Stimulated activated CD4-positive, alpha-beta T cell treated with anti-CD3 and anti-CD28 coated beads, Interleukin-1b, Interleukin-23, amount 100 ng/mL, for 24 hours (primary cell): ENCODE measurements around the gene GRK3.
"Not testable (repeated sequence)": the region's sequence is repeated elsewhere in the genome, so short reads cannot be mapped to it uniquely, and the experiment has no call there.

ENCODE experiments used
- DNase-seq, 4 experiments: peaks; one replicate each; pipeline ENCODE4 v3.0.0-alpha.2; 2020; ENCODE audit warnings: low read depth in 4 of 4, low spot score in 1 of 4

GRK3 gene

DNA sequence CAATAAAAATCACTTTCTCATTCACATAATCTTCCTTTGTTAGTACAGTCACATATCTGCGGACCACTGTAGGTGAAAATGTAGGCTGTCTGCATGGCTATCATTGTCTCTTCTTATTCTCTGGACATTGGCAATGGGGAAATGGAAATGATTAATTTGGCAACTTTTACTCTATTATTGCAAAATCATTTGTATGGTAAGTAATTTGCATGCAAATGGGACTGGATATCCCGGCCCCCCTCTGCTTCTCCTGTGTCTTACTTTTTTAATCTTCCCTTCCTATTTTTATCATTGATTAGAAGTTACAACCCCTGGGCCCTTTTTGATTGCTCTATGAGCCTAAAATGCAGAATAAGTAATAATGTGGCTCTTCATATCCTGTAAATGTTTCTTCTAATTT lies 6.0 kb downstream of the GRK3 start:
- DNase-seq, result no peak

GRCh38 chr22:25571969-25572707 lies 7.7 kb downstream of the GRK3 start:
- not testable (repeated sequence) for DNase-seq

DNA sequence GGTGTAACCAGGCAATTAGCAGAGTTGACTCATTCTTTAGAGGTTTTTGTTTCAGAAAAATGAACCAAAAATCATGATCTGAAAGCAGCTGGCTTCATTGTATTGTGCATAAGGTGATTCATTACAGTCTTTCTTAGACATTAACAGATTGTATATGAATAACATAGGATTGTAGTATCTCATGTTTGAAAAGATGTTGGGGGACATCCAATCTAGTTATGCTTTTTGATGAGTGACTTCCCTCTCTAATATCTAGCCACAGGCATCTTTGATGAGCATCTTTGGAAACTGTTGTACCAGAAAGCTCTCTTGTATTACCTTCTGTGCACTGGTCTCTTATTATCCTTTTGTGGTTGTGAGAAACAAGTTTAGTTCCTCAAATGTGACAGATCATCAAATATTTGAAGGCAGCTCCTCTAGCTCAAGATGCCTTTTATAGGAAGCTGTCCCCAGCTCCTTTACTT lies 8.3 kb downstream of the GRK3 start:
- no peak for DNase-seq

GRCh38 chr22:25573841-25574240 lies 9.4 kb downstream of the GRK3 start:
- no peak for DNase-seq

DNA sequence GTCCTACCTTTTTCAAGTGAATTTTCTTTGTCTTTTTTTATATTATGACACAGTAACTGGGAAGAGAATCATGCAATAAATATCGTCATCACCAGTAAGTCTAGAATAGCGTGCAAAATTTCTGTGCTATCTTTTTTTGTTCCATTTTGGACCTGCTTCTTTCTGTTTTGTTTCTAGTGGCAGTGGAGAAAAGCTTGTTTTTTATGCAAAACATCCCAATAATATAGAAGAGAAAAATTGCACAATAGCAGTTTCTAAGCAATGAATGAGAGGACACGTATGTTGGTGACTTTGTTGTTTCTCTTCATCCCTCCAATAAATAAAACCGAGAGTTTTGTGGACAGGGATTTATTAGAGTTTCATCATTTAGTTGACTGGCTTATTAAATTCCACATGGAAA lies 10.3 kb downstream of the GRK3 start:
- no peak for DNase-seq

- not testable (repeated sequence) for DNase-seq
These were observed 11.4 kb downstream of the GRK3 start for GRCh38 chr22:25575674-25576392.

DNA sequence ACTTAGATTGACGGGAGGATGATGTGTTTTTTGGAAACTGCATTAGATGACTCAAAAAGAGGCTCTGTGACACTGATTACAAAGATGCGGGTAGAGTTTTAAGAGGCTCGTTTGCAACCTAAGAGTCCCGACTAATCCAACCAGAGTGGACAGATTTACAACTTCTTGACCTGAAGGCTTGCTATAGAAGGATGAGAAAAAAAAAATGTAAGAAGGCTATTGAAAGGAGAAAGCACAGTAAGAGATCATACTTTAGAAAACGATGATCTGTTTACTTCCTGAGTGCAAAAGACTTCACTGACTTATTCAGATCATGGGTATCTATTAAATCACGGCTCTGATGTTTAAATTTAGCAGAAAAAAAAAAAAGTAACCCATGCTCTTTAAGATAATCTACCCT lies 17.0 kb downstream of the GRK3 start:
- DNase-seq, result not testable (repeated sequence)

- DNase-seq, result no peak
These were observed 18.5 kb downstream of the GRK3 start for GRCh38 chr22:25582946-25583345.

- not testable (repeated sequence) for DNase-seq
These were observed 20.5 kb downstream of the GRK3 start for GRCh38 chr22:25584993-25585392.

DNA sequence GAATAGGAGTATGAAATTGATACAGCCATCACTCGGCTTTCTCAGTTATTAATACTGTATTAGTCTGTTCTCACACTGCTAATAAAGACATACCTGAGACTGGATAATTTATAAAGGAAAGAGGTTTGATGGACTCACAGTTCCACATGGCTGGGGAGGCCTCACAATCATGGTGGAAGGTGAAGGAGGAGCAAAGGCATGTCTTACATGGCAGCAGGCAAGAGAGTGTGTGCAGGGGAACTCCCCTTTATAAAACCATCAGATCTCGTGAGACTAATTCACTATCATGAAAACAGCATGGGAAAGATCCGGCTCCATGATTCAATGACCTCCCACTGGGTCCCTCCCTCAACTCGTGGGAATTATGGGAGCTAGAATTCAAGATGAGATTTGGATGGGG lies 25.2 kb downstream of the GRK3 start:
- not testable (repeated sequence) for DNase-seq

- DNase-seq, result not testable (repeated sequence)
These were observed 28.8 kb downstream of the GRK3 start for GRCh38 chr22:25593323-25593722.

GRCh38 chr22:25598609-25599008 lies 34.1 kb downstream of the GRK3 start:
- no peak for DNase-seq

DNA sequence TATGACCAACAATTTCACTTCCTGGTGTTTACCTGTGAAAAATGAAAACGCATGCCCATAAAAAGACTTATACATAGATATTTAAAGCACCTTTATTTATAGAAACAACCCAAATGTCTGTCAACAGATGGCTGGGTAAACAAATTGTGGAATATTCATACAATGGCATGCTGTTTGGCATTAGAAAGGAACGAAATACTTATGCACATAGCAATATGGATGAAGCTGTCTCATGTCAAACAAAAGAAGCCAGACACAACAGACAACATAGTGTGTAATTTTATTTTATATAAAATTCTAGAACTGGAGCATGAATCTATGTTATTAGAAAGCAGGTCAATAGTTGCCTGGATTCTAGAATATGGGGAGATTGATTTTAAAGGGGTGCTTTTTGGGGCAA lies 38.0 kb downstream of the GRK3 start:
- no peak for DNase-seq

DNA sequence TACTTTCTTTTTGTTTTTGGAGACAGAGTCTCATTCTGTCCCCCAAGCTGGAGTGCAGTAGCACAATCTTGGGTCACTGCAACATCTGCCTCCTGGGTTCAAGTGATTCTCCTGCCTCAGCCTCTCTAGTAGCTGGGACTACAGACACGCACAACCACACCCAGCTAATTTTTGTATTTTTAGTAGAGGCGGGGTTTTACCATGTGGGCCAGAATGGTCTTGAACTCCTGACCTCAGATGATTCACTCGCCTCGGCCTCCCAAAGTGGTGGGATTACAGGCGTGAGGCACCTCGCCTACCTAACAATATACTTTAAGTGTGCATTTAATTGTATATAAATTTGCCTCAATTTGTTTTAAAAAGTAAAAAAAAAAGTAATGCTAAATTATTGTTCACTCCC lies 38.4 kb downstream of the GRK3 start:
- DNase-seq, result no peak

GRCh38 chr22:25605146-25605545 lies 40.7 kb downstream of the GRK3 start:
- DNase-seq, result not testable (repeated sequence)

DNA sequence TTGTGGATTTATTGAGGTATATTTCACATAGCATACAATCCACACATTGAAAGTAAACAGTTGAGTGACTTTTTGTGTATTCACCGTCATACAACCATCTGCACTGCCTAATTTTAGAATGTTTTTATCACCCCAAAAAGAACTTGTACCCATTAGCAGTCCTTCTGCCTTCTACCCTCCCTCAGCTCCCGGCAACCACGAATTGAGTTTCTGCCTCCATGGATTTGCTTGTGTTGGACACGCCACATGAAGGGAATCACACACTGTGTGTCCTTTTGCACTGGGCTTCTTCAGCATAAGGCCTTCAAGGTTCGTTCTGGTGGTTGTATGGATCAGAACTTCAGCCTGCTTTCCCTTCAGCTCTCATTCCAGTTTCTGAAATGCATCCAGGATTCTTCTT lies 41.1 kb downstream of the GRK3 start:
- DNase-seq, result not testable (repeated sequence)

- not testable (repeated sequence) for DNase-seq
These were observed 46.8 kb downstream of the GRK3 start for GRCh38 chr22:25611284-25611683.

DNA sequence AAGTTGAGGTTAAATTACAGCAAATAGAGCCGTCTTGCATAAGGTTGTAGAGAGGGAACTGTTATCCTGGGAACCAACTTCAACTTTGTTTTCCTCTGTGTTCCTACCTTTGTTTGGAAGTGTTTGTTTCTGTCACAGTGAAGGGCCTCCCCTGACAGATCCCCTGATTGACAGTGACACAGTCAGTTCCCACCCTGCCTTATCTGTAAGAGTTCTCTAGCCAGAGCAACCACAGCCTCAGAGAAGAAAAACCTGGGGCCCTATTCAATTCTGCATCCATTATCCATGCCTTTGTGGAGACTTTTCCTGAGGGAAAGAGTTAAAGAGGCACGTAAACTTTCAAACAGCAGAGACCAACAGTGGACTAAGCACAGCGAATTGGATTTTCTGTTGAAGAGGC lies 48.7 kb downstream of the GRK3 start:
- DNase-seq, result not testable (repeated sequence)

DNA sequence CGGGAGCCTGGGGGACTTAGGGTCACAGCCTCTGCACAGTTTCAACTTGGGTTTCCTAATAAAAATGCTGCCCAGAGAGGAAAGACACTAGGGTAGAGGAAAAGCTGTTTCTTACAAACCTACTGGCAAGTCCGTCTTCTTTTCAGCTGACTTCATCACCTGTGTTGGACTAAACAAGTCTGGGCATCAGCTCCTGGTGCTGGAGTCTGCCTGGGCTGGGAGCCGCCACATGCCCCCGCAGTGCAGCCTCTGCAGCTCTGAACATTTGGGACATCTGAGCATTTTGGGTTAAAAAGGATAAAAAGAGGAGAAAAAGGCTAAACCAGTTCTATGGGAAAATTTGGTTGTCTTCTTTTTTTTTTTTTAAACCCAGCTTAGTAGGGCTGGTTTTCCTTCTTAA lies 49.1 kb downstream of the GRK3 start:
- DNase-seq, result not testable (repeated sequence)

DNA sequence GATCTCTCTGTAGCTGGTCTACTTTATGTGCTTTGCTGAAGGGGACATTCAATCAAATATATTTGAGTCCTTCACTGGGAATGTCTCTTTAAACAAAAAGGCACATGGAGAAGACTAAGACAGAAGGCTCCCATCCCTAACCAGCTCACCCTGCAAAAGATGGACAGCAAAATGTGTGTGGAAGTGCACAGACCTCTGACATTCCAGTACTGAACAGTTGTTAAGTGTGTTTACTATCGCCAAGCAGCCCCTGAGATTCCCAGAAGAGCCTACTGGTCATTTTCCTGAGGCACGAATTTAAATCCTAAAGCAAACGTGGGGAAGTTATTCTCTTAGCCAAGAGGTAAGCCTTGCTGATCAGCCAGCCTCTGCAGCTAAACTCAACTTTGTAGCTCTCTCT lies 50.3 kb downstream of the GRK3 start:
- not testable (repeated sequence) for DNase-seq

DNA sequence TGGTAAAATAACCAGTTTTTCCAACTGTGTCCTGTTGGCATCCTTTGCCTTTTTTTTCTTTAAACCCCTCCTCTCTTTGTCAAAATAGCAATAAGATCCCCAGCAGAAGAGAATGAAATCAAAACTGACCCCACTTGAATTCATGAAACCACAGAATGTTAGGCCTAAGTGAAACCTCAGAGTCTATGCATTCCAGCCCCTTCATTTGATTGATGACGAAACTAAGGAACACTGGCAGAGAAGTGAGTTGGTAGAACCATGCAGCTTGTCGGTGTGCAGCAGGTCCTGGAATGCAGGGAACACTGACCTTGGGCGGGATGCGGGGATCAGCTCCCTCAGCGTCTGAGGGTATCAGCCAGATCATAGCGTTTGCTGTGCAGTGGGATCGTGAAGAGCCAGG lies 57.5 kb downstream of the GRK3 start:
- no peak for DNase-seq

GRCh38 chr22:25623310-25623734 lies 58.8 kb downstream of the GRK3 start:
- no peak for DNase-seq
